PC-9 (cell line): ENCODE measurements around the gene MROH9. TPM values are rescaled to one million over a fixed set of nuclear protein-coding genes. Genes with fewer than 3 reads are reported as not detected.

ENCODE experiments used
- BruUV-seq: library from RNA; stranded (reverse); fragments of 400-500 nt; replicated peaks from 2 replicates; lab custom pipeline; 2021; lab: Mats Ljungman, UMichigan
- CTCF ChIA-PET: fragments of 300-600 bp; sonication (Branson Sonifier 250); formaldehyde crosslinking; loops from one replicate; lab custom pipeline; 2022; ENCODE audit warnings: antibody characterized with exemption; lab: Charles Lee
- POLR2A ChIA-PET: fragments of 300-600 bp; sonication (Branson Sonifier 250); formaldehyde crosslinking; loops from one replicate; lab custom pipeline; 2022; ENCODE audit warnings: antibody characterized with exemption; ENCODE audit not compliant: unreplicated experiment; lab: Charles Lee
- DNase-seq, 2 experiments: peaks; one replicate each; pipeline versions ENCODE4 v3.0.0 to v3.0.0-alpha.2; 2015 to 2022; ENCODE audit warnings: mixed read lengths in 1 of 2
- H2AFZ ChIP-seq: fragments of 200-600 bp; sonication (generic); 2 replicates; pipeline ENCODE4 v1.8.1; 2017; ENCODE audit warnings: antibody characterized with exemption
- H3F3A ChIP-seq: fragments of 200-600 bp; sonication (generic); 2 replicates; pipeline ENCODE4 v1.8.1; 2017; ENCODE audit warnings: antibody characterized with exemption, mild to moderate bottlenecking, low read depth; ENCODE audit not compliant: insufficient read depth
- H3K27ac ChIP-seq: fragments of 200-600 bp; sonication (generic); 2 replicates; pipeline ENCODE4 v1.6.1; 2016; ENCODE audit warnings: mixed run types
- H3K27me3 ChIP-seq: fragments of 200-600 bp; sonication (generic); 2 replicates; pipeline ENCODE4 v1.6.1; 2016; ENCODE audit warnings: low read depth, mixed run types; ENCODE audit not compliant: insufficient read depth
- H3K36me3 ChIP-seq: fragments of 200-600 bp; sonication (generic); 2 replicates; pipeline ENCODE4 v1.6.1; 2016; ENCODE audit warnings: low read depth, mixed run types
- H3K4me1 ChIP-seq: fragments of 200-600 bp; sonication (generic); replicated peaks from 2 replicates; pipeline ENCODE4 v1.6.1; 2016; ENCODE audit warnings: mixed run types; ENCODE audit not compliant: insufficient read depth
- H3K4me2 ChIP-seq: fragments of 200-600 bp; sonication (generic); 2 replicates; pipeline ENCODE4 v1.6.1; 2017; ENCODE audit warnings: mixed run types
- H3K4me3 ChIP-seq: fragments of 200-600 bp; sonication (generic); 2 replicates; pipeline ENCODE4 v1.6.1; 2016; ENCODE audit warnings: mixed run types
- H3K79me2 ChIP-seq: fragments of 200-600 bp; sonication (generic); 2 replicates; pipeline ENCODE4 v1.6.1; 2017; ENCODE audit warnings: low read depth, mixed run types
- H3K9me2 ChIP-seq: fragments of 200-600 bp; sonication (generic); 2 replicates; pipeline ENCODE4 v1.8.1; 2017; ENCODE audit warnings: mild to moderate bottlenecking; ENCODE audit not compliant: insufficient read depth
- H3K9me3 ChIP-seq: fragments of 200-600 bp; sonication (generic); 2 replicates; pipeline ENCODE4 v1.8.1; 2016; ENCODE audit warnings: low read depth; ENCODE audit not compliant: insufficient read depth
- H4K20me1 ChIP-seq: fragments of 200-600 bp; sonication (generic); 2 replicates; pipeline ENCODE4 v1.8.1; 2017; ENCODE audit not compliant: insufficient read depth
- CTCF ChIP-seq: fragments of 200-600 bp; sonication (generic); conservative IDR thresholded peaks from 2 replicates; pipeline ENCODE4 v1.6.1; 2017; ENCODE audit warnings: mixed run types, antibody characterized with exemption, mild to moderate bottlenecking, moderate library complexity
- EZH2 ChIP-seq: fragments of 200-600 bp; sonication (generic); IDR thresholded peaks from 2 replicates; pipeline ENCODE4 v1.8.0; 2017; ENCODE audit warnings: antibody characterized with exemption, low read depth
- intact Hi-C: fragments of 100-400 bp; cut with micrococcal nuclease; formaldehyde crosslinking; loops from one replicate; pipeline ENCODE4 v1.10.0; 2022; ENCODE audit not compliant: unreplicated experiment
- total RNA-seq: library from RNA; stranded (reverse); gene quantifications from 2 replicates; pipeline ENCODE4 v1.2.3, GENCODE V29; 2021

MROH9 gene
- total RNA-seq, 1 experiment from 2014 or later: not detected

DNA sequence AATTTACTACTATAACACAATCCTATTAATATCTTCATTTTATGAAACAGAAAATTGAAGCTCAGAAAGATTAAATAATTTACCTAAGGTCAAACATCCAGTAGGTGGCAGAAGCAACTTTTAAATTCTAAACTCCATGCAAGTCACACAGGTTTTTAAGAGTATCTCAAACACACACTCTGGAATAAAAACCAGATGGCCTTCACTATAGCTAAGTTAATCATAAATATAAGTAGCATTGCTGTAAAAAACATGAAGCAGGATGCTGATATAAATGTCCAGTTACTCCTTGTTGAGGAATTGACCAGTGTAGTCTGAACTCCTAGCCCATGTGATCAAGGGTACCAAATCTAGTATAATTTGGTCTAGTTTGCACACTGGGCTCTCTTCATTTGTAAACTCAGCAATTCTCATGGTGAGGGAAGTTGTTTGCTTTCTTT is 146.0 kb downstream of the MROH9 start:
- TF ChIP-seq EZH2 (no peak), CTCF (peak; percentile 51)
- H4K20me1 ChIP-seq: no peaks in the 10 kb centered on the region
- intact Hi-C loops: no loop called here
- H3K27me3 ChIP-seq: no peaks in the 10 kb centered on the region
- ChIA-PET CTCF (interaction anchor here (0.6 to 1.5 kb wide), 2 partner anchors 9 to 232 kb away, joined by 5 to 7 read pairs; partner anchors contain the start of genes FMO3 and FMO4), POLR2A (no interaction called here)
- no peak overlapping the region for H3K4me3 ChIP-seq
- no peak overlapping the region for H3K4me2 ChIP-seq
- no peaks in the 10 kb centered on the region for H3K4me1 ChIP-seq
- no peaks in the 10 kb centered on the region for H3K9me3 ChIP-seq
- no peak overlapping the region for H2AFZ ChIP-seq
- no peaks in the 10 kb centered on the region for H3K79me2 ChIP-seq
- H3K36me3 ChIP-seq: no peaks in the 10 kb centered on the region
- no peaks in the 10 kb centered on the region for H3K9me2 ChIP-seq
- no peaks in the 10 kb centered on the region for H3F3A ChIP-seq
- no peak for DNase-seq
- H3K27ac ChIP-seq: no peak overlapping the region
- no TSS peak for BruUV-seq

- no TSS peak for BruUV-seq
- Histone ChIP-seq H3K4me3 (no peak overlapping the region), H4K20me1 (no peaks in the 10 kb centered on the region), H3K27ac (no peak overlapping the region), H3K9me2 (no peaks in the 10 kb centered on the region), H2AFZ (peak overlapping the region; percentile 27; the same call in 1 of the 2 replicates), H3K4me1 (no peaks in the 10 kb centered on the region), H3K36me3 (no peaks in the 10 kb centered on the region), H3K4me2 (no peak overlapping the region), H3K79me2 (no peaks in the 10 kb centered on the region), H3K9me3 (no peaks in the 10 kb centered on the region), H3K27me3 (no peaks in the 10 kb centered on the region), H3F3A (no peaks in the 10 kb centered on the region)
- ChIA-PET POLR2A (no interaction called here), CTCF (interaction anchor here (0.6 to 1.5 kb wide), 2 partner anchors 9 to 232 kb away, joined by 5 to 7 read pairs; partner anchors contain the start of genes FMO3 and FMO4)
- no peak for DNase-seq
- intact Hi-C loops: no loop called here
- no peak for TF ChIP-seq EZH2
- TF ChIP-seq CTCF: no peak
Observed at GRCh38 chr1:171081763-171082201, 146.4 kb downstream of the MROH9 start.

DNA sequence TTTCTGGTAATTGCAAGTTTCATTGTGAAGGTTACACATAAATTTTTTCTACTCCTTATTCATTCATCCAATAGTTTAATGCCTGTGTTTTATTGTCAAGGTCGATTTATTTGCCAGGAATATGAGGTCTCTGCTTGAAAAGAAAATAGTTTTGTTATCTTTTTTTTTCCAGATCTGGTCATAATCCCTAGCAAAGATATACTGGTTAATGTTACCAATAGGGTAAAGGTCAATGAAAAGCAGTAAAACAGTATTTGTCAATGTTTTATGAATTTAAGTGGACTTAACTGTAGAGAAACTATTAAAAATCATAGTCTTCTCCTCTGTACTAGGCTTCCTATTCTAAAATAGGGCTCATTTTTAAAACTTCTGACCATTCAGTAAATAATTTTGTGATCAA is 147.3 kb downstream of the MROH9 start:
- Histone ChIP-seq H3F3A (no peaks in the 10 kb centered on the region), H3K4me2 (no peak overlapping the region), H3K27ac (no peak overlapping the region), H2AFZ (no peak overlapping the region), H3K9me2 (no peaks in the 10 kb centered on the region), H3K36me3 (no peaks in the 10 kb centered on the region), H3K9me3 (no peaks in the 10 kb centered on the region), H3K4me3 (no peak overlapping the region), H3K27me3 (no peaks in the 10 kb centered on the region), H3K4me1 (no peaks in the 10 kb centered on the region), H4K20me1 (no peaks in the 10 kb centered on the region), H3K79me2 (no peaks in the 10 kb centered on the region)
- POLR2A ChIA-PET: no interaction called here
- intact Hi-C loops: no loop called here
- DNase-seq: no peak
- BruUV-seq: no TSS peak
- TF ChIP-seq CTCF: no peak
- TF ChIP-seq EZH2: no peak
- CTCF ChIA-PET: interaction anchor here (1.2 kb wide), 1 partner anchor 163 kb away, joined by 3 read pairs; no protein-coding TSS in a partner anchor
